GM21576 (cell line): ENCODE measurements around the gene SWSAP1.
"Not testable (repeated sequence)": the region's sequence is repeated elsewhere in the genome, so short reads cannot be mapped to it uniquely, and the experiment has no call there.

Experiments used
- ATAC-seq: cut with Tn5 transposase; IDR thresholded peaks from one replicate; pipeline ENCODE4 v1.9.1; 2021; ENCODE audit warnings: mild to moderate bottlenecking, moderate library complexity; ENCODE audit not compliant: unreplicated experiment

SWSAP1 gene

DNA sequence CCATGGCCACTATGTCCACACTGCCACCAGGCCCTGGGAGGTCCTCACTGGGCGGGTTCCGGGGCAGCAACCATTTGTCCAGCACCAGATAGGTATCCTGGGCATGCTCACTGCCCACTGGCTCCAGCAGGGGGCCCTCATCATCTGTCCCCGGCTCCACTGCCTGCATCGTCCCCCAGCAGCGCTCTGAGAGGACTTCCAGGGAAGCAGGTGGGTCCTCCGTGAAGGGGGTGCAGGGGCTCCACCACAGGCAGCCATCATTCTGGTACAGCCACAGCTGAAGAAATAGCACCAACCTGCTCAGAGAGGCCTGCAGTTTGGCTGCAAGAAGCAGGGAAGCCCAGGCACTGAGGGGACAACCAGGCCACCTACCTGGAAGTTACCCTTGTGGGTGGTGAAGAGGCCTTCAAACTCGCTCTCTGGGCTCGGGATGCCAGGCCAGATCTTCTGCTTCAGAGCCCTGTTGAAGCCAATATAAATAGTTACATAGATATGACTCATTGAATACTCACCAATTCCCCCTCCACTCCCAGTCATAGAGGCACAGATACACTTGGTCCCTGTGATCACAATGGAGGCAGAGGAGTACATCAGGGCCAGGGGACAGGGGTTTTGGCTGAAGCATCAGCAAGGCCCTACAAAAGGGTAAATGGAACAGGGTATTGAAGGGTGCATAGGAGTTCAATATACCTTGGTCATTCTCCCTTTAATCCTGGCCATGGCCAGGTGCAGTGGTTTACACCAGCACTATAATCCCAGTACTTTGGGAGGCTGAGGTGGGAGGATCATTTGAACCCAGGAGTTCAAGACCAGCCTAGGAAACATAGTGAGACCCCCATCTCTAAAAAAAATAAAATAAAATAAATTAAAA lies 4.1 kb downstream of the SWSAP1 start:
- ATAC-seq: no peak

- not testable (repeated sequence) for ATAC-seq
Measured at GRCh38 chr19:11379269-11379845, 4.9 kb downstream of the SWSAP1 start.

- ATAC-seq: no peak
Measured at GRCh38 chr19:11379857-11380350, 5.4 kb downstream of the SWSAP1 start.

- ATAC-seq: peak; percentile 70
Measured at GRCh38 chr19:11380653-11381537, 6.4 kb downstream of the SWSAP1 start.

- ATAC-seq: no peak
Measured at GRCh38 chr19:11382898-11383705, 8.6 kb downstream of the SWSAP1 start.

GRCh38 chr19:11383706-11384048 lies 9.2 kb downstream of the SWSAP1 start:
- ATAC-seq: no peak

DNA sequence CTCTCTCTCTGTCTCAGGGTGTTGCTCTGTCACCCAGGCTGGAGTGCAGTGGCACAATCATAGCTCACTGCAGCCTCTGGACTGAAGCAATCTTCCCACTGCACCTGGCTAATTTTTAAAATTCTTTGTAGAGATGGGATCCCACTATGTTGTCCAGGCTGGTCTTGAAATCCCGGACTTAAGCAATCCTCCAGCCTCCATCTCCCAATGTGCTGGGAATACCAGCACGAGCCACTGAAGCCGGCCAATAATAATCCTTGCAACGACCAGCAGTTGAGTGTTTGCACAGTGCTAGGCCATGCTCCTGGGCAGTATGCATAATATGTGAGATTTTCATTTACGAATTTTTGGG lies 10.3 kb downstream of the SWSAP1 start:
- no peak for ATAC-seq

DNA sequence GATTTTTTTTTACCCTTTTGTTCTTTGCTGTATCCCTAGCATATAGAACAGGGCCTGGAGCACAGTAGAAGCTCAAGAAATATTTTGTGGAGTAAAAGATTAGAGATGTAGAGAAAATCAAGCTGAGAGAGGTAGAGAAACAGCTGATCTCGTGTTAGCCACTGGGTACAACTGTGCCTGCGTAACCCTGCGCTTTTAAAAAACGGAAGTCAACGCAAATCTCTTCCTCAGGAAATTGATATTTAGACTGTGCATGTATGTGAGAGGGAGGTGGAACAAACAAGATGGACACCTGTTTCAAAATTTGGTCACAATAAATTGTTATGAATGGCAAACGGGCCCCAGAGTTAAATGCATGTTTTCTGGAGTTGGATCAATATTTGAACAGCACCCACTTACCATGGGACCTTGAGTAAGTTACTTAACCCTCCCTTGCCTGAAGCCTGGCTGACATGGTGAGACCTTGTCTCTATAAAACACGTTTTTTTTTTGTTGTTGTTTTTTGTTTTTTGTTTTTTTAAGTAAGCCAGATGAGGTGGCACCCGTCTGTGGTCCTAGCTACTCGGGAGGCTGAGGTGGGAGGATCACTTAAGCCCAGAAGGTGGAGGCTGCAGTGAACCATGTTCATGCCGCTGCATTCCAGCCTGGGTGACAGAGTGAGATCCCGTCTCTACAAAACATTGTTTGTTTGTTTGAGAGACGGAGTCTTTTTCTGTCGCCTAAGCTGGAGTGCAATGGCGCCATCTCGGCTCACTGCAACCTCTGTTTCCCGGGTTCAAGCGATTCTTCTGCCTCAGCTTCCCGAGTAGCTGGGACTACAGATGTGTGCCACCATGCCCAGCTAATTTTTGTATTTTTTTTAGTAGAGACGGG lies 12.9 kb downstream of the SWSAP1 start:
- ATAC-seq: no peak

- ATAC-seq: no peak
Measured at GRCh38 chr19:11390359-11390758, 15.9 kb downstream of the SWSAP1 start.

GRCh38 chr19:11390933-11391680 lies 16.6 kb downstream of the SWSAP1 start:
- no peak for ATAC-seq

- no peak for ATAC-seq
Measured at GRCh38 chr19:11397089-11397610, 22.7 kb downstream of the SWSAP1 start.

GRCh38 chr19:11399667-11400066 lies 25.2 kb downstream of the SWSAP1 start:
- ATAC-seq: no peak

- no peak for ATAC-seq
Measured at GRCh38 chr19:11400798-11401197, 26.3 kb downstream of the SWSAP1 start.

GRCh38 chr19:11401808-11402543 lies 27.5 kb downstream of the SWSAP1 start:
- no peak for ATAC-seq

DNA sequence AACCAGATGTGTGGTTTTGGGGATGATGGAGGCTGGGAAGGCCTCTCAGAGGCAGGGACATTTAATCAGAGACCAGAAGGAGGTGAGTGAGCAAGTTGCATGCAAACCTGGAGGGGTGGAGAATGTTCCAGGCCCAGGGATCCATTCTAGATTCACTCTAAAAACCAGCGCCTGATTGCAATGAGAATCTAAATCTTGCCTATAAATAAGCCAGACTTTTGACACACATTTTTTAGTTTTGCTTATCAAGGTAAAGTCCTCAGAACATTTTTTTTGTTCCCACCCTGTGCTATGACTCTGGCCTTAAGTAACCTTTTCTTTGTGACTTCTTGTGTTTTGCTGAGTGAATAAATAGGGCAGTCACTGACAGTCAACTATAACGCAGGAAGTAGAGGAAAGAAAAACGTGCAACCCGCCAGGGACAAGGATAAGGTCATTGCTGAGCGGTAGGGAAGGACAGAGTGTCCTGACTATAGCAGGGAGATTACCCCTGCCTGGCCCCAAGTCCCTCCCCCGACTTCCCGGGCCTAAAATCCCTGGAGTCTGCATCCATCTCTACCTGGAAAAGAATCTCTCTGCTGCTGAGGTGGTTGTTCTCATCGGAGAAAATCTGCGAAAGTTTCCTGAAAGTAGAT lies 30.2 kb downstream of the SWSAP1 start:
- ATAC-seq: no peak

DNA sequence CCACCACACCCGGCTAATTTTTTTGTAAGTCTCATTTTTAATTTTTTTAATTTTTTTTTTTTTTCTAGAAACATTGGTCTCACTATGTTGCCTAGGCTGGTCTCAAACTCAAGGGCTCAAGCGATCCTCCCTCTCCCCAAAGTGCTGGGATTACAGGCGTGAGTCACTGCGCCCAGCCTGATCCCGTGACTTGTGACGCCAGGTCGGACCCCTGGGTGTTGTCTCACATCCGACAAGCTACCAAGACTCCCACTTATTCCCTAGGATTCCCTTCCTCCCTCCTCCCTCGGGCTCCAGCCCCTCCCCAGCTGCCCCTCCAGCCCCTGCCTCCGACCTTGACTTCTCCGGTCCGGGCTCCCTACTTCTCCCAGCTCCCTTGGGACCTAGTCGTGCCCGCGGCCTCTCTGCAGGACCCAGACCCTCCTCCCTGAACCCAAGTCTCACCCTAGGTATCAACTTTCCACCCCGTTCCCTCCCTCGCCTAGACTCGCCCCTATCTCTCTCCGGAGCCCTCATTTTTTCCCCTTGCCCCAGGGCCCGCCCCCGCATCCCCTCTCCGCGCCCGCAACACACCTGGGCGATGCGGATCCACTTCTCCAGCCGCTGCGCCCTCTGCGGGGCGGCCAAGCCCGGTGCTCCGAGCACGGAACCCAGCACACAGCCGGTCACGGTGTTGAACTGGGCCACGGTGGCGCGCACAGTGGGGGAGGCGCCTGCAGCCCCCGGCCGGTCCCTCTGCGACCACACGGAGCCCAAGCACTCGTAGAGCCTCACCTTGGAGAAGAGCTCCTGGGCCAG lies 31.6 kb downstream of the SWSAP1 start:
- no peak for ATAC-seq
